Fibroblast of the conjunctiva (primary cell): ENCODE results near the gene DLG2.

Source experiments
- DNase-seq: peaks from one replicate; pipeline ENCODE4 v3.0.0-alpha.2; 2010; ENCODE audit warnings: low read depth

DLG2 gene

DNA sequence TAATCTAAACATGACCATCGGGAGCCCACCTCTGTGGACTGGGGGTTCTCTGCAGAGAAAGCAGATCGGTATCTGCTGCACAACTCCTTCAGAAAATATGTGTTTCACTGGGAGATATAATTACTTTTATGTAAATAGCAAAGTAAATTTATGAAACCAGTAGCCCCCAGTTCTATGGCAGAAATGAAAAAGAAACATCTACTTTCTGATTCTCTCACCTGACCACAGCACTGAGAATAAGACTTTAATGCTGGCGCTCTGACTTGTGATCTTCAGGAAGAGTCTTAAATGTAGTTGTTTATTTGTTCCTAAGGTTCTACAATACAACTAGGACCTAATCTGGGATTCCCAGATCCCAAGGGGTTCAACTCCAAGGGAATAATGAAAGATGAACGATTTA, 518.0 kb downstream of the DLG2 start:
- DNase-seq, result no peak

- DNase-seq, result no peak
Observed at GRCh38 chr11:85105868-85106267, 521.3 kb downstream of the DLG2 start.

DNA sequence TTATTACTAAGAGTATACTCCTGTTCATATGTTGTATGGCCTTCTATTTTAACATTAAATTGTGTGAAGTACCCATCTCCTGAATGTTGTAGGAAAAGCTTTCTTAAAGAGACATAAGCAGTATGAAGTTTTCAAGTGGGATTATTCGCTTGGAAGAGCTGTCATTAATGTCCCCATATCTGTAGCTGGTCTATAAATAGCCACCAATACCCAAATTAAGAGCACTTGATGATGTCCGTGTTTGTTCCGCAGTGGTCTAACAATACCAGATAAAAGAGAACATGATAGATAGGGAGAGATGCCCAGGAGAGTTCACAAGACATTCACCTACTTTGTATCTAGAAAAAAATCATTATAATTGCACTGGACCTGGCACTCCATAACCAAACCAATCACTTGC, 527.6 kb downstream of the DLG2 start:
- DNase-seq, result no peak

- no peak for DNase-seq
Observed at GRCh38 chr11:85098996-85099395, 528.1 kb downstream of the DLG2 start.

- DNase-seq, result no peak
Observed at GRCh38 chr11:85096939-85097338, 530.2 kb downstream of the DLG2 start.

GRCh38 chr11:85095239-85095638, 531.9 kb downstream of the DLG2 start:
- no peak for DNase-seq

DNA sequence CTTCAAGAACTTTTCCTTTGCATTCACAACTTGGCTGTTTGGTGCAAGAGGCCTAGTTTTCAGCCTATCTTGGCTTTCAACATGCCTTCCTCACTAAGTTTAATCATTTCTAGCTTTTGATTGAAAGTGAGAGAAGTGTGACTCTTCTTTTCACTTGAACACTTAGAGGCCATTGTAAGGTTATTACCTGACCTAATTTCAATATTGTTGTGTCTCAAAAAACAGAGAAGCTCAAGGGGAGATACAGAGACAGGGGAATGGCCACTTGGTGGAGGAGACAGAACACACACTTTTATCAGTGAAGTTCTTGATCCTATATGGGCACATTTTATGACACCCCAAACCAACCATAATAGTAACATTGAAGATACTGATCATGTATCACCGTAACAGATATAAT, 532.3 kb downstream of the DLG2 start:
- DNase-seq, result no peak

DNA sequence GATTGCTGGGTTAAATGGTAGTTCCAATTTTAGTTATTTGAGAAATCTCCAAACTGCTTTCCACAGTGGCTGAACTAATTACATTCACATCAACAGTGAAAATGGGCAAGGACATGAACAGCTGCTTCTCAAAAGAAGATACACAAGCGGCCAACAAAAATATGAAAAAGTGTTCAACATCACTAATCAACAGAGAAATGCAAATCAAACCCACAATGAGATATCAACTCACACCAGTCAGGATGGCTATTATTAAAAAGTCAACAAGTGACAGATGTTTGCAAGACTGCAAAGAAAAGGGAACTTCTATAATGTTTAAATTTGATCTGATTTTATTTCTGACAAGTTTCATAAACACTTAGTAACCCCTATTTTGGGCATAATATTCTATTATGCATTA, 537.5 kb downstream of the DLG2 start:
- no peak for DNase-seq

DNA sequence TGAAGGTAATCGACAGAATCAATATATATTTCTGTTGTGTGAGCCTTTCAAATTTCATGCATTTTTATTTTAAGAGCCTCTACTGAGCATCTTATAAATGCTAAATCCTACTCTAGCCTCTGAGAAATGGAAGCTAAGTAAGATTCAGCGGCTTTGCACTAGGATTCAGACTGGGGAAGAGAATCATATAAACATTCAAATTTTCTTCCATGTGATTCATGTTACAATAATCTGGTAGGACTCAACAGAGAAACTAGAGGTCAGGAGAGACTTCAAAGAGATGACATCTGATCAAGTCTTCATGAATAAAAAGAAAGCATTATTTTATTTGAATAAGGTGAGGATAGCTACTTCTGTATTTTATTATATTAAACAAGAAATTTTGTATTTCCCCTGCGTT, 538.9 kb downstream of the DLG2 start:
- no peak for DNase-seq

DNA sequence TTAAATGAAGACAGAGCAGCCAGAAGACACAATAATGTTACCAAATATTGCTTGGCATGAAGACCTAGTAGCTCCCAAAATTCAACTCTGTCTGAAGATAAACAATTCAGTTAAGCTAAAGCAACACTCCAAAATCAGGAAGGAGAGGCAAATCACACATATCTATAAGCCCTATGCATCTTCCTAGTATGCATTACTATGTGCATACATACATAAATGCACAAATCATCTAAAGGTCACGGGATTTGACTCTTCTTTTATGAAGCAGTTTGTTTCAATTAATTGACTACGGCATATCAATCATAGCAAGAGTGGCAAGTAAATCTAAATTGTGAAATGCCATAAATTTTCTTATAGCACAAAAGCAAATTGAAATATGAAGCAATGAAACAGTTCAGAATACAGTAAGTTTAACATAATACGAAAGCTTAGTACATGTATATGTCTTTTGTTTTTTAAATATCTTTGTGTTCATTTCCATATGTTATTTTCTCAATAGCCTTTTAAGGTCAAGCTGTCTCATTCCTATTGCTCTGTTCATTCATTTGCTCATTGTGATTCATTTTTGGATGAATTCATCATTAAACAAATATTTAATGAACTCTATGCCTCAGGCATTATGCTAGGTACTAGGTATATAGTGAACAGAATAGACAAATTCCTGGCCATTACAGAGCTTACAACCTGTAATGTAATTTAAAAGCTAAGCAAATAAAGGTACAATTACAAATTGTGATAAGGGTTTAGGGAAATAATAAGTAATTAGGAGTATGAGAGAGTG, 540.5 kb downstream of the DLG2 start:
- no peak for DNase-seq

GRCh38 chr11:85076535-85077330, 550.4 kb downstream of the DLG2 start:
- no peak for DNase-seq

GRCh38 chr11:85062659-85063058, 564.5 kb downstream of the DLG2 start:
- no peak for DNase-seq

- no peak for DNase-seq
Observed at GRCh38 chr11:85052636-85053035, 574.5 kb downstream of the DLG2 start.

- no peak for DNase-seq
Observed at GRCh38 chr11:85048801-85049200, 578.3 kb downstream of the DLG2 start.

DNA sequence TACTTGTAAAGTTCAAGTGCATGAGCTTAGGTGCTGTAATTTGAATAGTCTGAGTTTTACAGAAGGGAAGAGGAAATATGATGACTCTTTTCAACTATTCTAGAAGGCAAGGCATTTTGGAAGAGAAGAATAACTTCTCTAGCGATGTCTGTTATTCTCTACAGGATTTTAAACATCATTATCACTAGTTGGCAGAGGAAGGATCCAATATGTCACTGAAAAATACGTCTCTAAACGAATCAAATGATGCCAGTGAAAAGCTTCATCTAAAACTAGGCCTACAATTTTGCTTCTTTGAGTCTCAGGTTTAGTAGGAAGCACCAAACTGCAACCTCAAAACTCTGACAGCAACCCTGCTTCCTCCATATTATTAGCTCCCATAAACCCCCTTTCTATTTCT, 581.4 kb downstream of the DLG2 start:
- DNase-seq, result no peak

GRCh38 chr11:85044911-85045310, 582.2 kb downstream of the DLG2 start:
- DNase-seq, result no peak

DNA sequence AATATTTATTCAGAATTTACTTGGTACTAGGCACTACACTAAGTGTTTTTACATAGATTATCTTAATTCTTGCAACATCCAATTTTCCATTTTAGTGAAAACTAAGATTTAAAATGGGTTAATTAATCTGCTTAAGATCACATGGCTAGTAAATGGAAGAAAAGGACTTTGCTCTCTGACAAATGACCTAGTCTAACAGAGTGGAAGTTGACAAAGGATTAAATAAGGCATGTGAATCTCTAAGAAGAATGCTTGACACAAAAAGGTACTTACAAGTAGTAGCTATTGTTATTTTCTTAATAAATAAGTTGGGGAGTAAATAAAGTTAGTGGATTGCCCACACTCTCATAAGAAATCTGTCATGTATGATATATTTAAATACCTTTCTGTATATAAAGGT, 584.8 kb downstream of the DLG2 start:
- no peak for DNase-seq

- no peak for DNase-seq
Observed at GRCh38 chr11:85040166-85040565, 587.0 kb downstream of the DLG2 start.

DNA sequence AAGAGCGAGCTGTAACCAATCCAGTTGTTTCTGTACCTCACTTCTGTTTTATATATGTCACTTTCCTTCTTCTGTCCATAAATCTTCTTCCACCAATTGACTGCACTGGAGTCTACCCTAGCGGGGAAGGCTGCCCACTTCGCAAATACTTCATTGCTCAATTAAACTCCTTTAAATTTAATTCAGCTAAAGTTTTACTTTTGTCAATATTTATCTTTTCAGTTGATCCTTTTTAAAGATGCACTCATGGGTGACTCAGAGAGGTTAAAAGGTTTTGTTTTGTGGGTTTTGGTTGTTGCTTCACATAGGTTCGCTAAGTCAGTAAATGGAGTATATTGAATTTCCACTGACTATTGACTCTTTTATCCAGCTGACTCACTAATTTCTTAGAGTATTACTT, 597.2 kb downstream of the DLG2 start:
- peak; percentile 3 for DNase-seq

DNA sequence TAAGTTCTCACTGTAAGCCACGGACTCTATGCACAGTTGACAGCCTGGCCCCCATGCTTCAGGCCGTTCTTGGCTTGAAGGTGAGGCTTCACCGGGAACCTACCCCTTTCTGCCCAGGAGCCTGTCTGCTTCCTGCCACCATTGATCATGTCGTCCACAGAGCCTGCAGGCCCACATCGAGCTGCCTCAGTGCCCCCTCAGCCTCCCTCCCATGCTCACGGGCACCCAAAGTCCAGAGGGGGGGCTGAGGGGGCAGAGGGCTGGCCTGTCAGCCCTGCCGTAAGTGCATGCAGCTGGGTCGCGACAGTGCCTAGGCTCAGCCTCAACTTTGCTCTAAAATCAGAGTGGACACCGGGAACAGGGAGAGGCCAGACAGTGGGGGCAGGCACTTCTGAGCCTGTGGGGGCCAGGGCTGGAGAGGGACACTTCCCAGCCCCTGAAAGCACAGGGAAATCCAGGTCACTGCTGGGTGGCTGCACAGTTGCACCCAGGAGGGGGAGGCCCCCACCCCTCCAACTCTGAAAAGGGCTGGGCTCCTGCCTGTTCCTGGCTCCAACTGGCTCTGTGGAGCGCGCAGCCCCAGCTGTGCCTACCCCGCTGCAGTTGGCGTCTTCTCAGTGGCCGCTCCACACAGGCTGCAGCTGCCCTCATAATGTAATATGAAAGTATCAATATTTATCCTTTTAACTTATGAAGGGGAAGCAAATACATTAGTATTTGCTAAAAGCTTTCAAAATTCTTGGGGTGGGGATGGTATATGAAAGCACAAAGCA, 598.6 kb downstream of the DLG2 start:
- DNase-seq, result no peak

DNA sequence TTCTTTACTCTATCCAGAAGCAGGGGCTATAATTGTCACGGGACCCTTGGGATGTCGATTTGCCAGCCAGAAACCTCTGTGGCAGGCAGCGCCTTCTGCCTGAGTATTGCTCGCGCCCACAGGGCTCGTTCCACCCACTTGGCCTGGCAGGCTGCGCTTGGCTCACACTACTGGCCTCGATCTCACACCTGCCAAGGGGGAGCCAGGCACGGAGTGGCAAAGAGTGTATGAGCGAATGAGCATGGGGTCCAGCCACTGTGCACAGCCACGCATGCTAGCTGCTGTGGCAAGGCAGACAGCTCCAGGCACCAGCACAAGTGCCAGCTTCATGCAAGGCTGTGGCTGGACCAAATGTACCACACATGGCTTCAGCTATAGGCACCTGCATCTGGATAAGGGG, 599.8 kb downstream of the DLG2 start:
- no peak for DNase-seq

DNA sequence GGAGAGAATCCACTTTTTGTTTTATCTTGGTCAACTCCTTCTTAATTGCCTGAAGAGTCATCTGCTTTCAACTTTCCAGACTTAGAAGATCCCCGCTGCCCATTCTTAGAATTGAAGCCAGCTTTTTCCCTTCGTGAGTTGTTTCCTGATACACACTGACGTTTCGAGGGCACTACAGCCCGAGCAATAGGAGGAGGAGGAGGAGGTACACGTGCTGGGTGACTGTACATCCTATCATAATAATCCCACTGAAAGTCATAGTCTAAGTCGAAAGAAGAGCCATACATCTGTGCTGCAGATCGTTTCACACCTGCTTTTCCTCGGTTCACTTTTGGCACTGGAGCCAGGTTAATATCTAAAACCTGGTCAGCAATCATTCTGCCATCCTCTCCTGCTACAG, 606.1 kb downstream of the DLG2 start:
- DNase-seq, result no peak

DNA sequence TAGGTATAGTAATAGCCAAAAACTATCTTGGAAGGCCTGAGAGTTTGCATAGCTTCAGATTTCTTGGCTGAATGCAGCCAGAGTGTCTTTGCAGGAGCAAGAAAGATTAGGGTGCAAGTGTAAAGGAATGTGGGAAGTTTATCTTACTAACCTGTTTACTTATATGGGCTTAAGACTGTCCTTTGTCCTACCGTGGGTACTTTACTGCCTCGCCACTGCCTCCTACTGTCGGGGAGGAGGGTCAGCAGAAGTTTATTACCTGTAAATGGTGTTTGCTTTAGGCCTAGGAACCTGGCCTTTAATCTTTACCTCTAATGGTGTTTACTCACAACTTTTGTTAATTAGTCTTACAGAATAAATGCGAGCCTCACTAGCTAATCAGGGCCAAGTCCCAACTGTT, 633.8 kb downstream of the DLG2 start:
- DNase-seq, result no peak
